ENCODE data around the gene OARD1.
"Not testable (repeated sequence)": the region's sequence is repeated elsewhere in the genome, so short reads cannot be mapped to it uniquely, and the experiment has no call there.

Gene OARD1

GRCh38 chr6:41025966-41026530 lies 46.1 kb downstream of the OARD1 start:
- no peak for DNase-seq (ENCODE audit: low spot score)

GRCh38 chr6:41023114-41023513 lies 49.0 kb downstream of the OARD1 start:
- DNase-seq (ENCODE audit: low spot score), result no peak

- no peak for DNase-seq (ENCODE audit: low spot score)
These were observed 49.9 kb downstream of the OARD1 start for GRCh38 chr6:41022294-41022693.

GRCh38 chr6:41021832-41022231 lies 50.3 kb downstream of the OARD1 start:
- no peak for DNase-seq (ENCODE audit: low spot score)

GRCh38 chr6:41017663-41018062 lies 54.5 kb downstream of the OARD1 start:
- no peak for DNase-seq (ENCODE audit: low spot score)

GRCh38 chr6:41015860-41016259 lies 56.3 kb downstream of the OARD1 start:
- DNase-seq (ENCODE audit: low spot score), result not testable (repeated sequence)

- no peak for DNase-seq (ENCODE audit: low spot score)
These were observed 57.4 kb downstream of the OARD1 start for GRCh38 chr6:41014780-41015179.

Data from D341Med (cell line).